ENCODE measurements around the gene LCK. TPM values are rescaled to one million over a fixed set of nuclear protein-coding genes. Genes with fewer than 3 reads are reported as not detected.

LCK gene
- polyA plus RNA-seq, 1 donor from 2014 or later: not detected

DNA sequence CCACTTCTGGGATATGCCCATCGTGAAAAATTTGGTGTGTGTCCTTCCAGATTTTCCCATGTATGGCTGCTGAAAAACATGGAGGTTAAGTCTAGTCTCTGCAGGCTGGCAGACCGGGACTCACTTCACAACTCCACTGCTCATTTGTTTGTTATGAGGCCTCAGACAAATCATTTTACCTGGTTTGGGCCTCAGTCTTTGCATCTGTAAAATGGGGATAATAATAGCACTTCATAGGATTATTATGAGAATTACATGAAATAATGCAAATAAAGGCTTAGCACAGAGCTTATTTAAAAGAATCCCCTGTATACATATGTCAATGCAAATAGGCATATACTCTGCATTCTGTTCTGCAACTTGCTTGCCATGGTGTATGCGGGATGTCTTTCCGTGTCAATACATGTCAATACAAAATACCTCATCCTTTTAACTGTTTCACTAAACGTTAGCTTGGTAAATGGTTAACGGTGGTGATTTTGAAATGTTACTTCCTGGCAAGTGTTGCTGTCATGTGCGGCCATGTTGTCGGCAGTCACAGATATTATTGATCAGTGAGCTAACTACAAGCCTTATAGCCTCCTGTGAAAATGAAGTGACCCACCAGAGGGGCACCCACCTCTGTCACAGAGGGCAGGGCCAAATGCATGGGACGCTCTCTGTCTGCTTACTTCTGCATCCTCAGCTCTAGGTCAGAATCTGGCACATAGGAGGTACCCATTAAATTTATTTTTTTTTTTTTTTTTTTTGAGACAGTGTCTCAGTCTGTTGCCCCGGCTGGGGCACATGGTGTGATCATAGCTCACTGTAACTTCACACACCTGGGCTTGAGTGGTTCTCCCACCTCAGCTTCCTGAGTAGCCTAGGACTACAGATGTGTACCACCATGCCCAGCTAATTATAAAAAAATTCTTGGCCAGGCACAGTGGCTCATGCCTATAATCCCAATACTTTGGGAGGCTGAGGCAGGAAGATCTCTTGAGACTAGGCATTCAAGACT is 4.3 kb downstream of the LCK start:
- Histone ChIP-seq H3K9me3 (ENCODE audit: low read length) (no peaks in the 10 kb centered on the region), H3K9ac (ENCODE audit: low read length) (no peak overlapping the region), H3F3A (ENCODE audit: insufficient read depth, low read length, poor library complexity, severe bottlenecking) (no peaks in the 10 kb centered on the region), H3K36me3 (ENCODE audit: insufficient read depth, low read length) (no peaks in the 10 kb centered on the region), H3K27me3 (ENCODE audit: insufficient read depth, low read depth, low read length) (no peaks in the 10 kb centered on the region), H3K9me2 (ENCODE audit: insufficient read depth, low read length) (no peaks in the 10 kb centered on the region), H3K79me2 (replicated peaks; ENCODE audit: insufficient read depth, low read length) (no peaks in the 10 kb centered on the region), H2AFZ (ENCODE audit: low read depth, low read length) (no peak overlapping the region), H3K4me3 (ENCODE audit: low read length) (no peak overlapping the region), H4K20me1 (ENCODE audit: insufficient read depth) (no peaks in the 10 kb centered on the region), H3K4me2 (ENCODE audit: low read length) (no peak overlapping the region), H3K27ac (ENCODE audit: low read length) (no peak overlapping the region)
- TF ChIP-seq MXI1 (conservative IDR thresholded peaks at IDR 0.05; ENCODE audit: poor library complexity, severe bottlenecking): no peak
- TF ChIP-seq EZH2 (IDR thresholded peaks at IDR 0.05; ENCODE audit: borderline replicate concordance, insufficient read depth, low read length, poor library complexity, severe bottlenecking): no peak
- no peak for TF ChIP-seq RAD21 (conservative IDR thresholded peaks at IDR 0.05)
- TF ChIP-seq TAF1 (IDR thresholded peaks at IDR 0.05; ENCODE audit: low read depth): no peak
- no peak for TF ChIP-seq SMC3 (conservative IDR thresholded peaks at IDR 0.05; ENCODE audit: poor library complexity)
- no peak for TF ChIP-seq CTCF (IDR thresholded peaks at IDR 0.05; ENCODE audit: poor library complexity, severe bottlenecking)
- no peak for TF ChIP-seq REST (IDR thresholded peaks at IDR 0.05; ENCODE audit: borderline replicate concordance)
- TF ChIP-seq POLR2AphosphoS5 (IDR thresholded peaks at IDR 0.05): no peak
- no peak for TF ChIP-seq EP300 (conservative IDR thresholded peaks at IDR 0.05; ENCODE audit: poor library complexity, severe bottlenecking)

DNA sequence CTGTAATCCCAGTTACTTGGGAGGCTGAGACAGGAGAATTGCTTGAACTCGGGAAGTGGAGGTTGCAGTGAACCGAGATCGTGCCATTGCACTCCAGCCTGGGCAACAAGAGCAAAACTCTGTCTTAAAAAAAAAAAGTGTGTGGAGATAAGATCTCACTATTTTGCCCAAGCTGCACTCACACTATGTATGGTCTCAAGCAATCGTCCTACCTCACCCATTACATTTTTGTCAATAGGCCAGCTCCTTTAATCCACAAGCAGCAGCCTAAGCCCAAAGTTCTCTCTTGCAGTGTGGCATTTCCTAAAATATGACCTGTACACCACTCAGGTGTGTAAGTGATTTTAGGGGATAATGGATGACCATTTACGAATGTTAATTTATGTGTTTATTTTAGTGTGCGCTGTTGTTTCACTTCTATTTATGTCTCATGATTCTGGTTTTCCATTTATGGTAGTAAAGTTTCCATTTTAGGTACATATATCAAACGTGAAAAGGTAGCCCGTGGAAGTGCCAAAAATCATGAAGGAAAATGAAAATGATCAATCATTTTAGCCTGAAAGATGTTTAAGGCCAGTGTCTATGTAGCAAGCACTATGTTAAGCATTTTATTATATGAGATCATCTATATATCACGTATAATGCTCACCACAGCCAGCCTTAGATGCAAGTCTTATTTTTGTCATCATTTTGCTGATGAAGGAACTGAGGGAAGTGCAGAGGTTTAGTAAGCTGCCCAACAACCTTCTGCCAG is 5.6 kb downstream of the LCK start:
- Histone ChIP-seq H3K9me2 (ENCODE audit: insufficient read depth, low read length) (no peaks in the 10 kb centered on the region), H3K36me3 (ENCODE audit: insufficient read depth, low read length) (no peaks in the 10 kb centered on the region), H3K9me3 (ENCODE audit: low read length) (no peaks in the 10 kb centered on the region), H3K27me3 (ENCODE audit: insufficient read depth, low read depth, low read length) (no peaks in the 10 kb centered on the region), H3K27ac (ENCODE audit: low read length) (no peak overlapping the region), H3K79me2 (replicated peaks; ENCODE audit: insufficient read depth, low read length) (no peaks in the 10 kb centered on the region), H3K4me3 (ENCODE audit: low read length) (no peak overlapping the region), H2AFZ (ENCODE audit: low read depth, low read length) (no peak overlapping the region), H3F3A (ENCODE audit: insufficient read depth, low read length, poor library complexity, severe bottlenecking) (no peaks in the 10 kb centered on the region), H3K4me2 (ENCODE audit: low read length) (no peak overlapping the region), H3K9ac (ENCODE audit: low read length) (no peak overlapping the region), H4K20me1 (ENCODE audit: insufficient read depth) (no peaks in the 10 kb centered on the region)
- no peak for TF ChIP-seq REST (IDR thresholded peaks at IDR 0.05; ENCODE audit: borderline replicate concordance)
- TF ChIP-seq POLR2AphosphoS5 (IDR thresholded peaks at IDR 0.05): no peak
- TF ChIP-seq TAF1 (IDR thresholded peaks at IDR 0.05; ENCODE audit: low read depth): no peak
- TF ChIP-seq SMC3 (conservative IDR thresholded peaks at IDR 0.05; ENCODE audit: poor library complexity): no peak
- TF ChIP-seq EZH2 (IDR thresholded peaks at IDR 0.05; ENCODE audit: borderline replicate concordance, insufficient read depth, low read length, poor library complexity, severe bottlenecking): no peak
- TF ChIP-seq EP300 (conservative IDR thresholded peaks at IDR 0.05; ENCODE audit: poor library complexity, severe bottlenecking): no peak
- TF ChIP-seq MXI1 (conservative IDR thresholded peaks at IDR 0.05; ENCODE audit: poor library complexity, severe bottlenecking): no peak
